KMS-11 (cell line): ENCODE measurements around the gene KIZ.

Experiments used
- H2AFZ ChIP-seq: fragments of 200-600 bp; sonication (generic); 2 replicates; pipeline ENCODE4 v1.6.1; 2016; ENCODE audit warnings: antibody characterized with exemption, mixed run types, low read depth
- H3K27ac ChIP-seq: fragments of 200-600 bp; sonication (generic); 2 replicates; pipeline ENCODE4 v1.6.1; 2016; ENCODE audit warnings: mild to moderate bottlenecking, mixed run types
- H3K27me3 ChIP-seq: fragments of 200-600 bp; sonication (generic); 2 replicates; pipeline ENCODE4 v1.6.1; 2017; ENCODE audit warnings: mild to moderate bottlenecking, low read depth, mixed run types, moderate library complexity; ENCODE audit not compliant: insufficient read depth
- H3K36me3 ChIP-seq: fragments of 200-600 bp; sonication (generic); 2 replicates; pipeline ENCODE4 v1.6.1; 2017; ENCODE audit warnings: mild to moderate bottlenecking, mixed run types; ENCODE audit not compliant: insufficient read depth
- H3K4me1 ChIP-seq: fragments of 200-600 bp; sonication (generic); 2 replicates; pipeline ENCODE4 v1.6.1; 2016; ENCODE audit warnings: mild to moderate bottlenecking, low read depth, mixed run types; ENCODE audit not compliant: poor library complexity, severe bottlenecking
- H3K4me2 ChIP-seq: fragments of 200-600 bp; sonication (generic); 2 replicates; pipeline ENCODE4 v1.7.0; 2016; ENCODE audit warnings: mild to moderate bottlenecking, mixed run types
- H3K4me3 ChIP-seq: fragments of 200-600 bp; sonication (generic); IDR thresholded peaks from 2 replicates; pipeline ENCODE4 v1.6.1; 2017; ENCODE audit warnings: low read depth, low read length, mixed read lengths; ENCODE audit not compliant: insufficient read depth
- H3K79me2 ChIP-seq: fragments of 200-600 bp; sonication (generic); 2 replicates; pipeline ENCODE4 v1.6.1; 2016; ENCODE audit warnings: low read depth, mixed run types; ENCODE audit not compliant: insufficient read depth
- H3K9ac ChIP-seq: fragments of 200-600 bp; sonication (generic); 2 replicates; pipeline ENCODE4 v1.6.1; 2016; ENCODE audit warnings: mild to moderate bottlenecking, mixed run types
- H4K20me1 ChIP-seq: fragments of 200-600 bp; sonication (generic); 2 replicates; pipeline ENCODE4 v1.6.1; 2016; ENCODE audit warnings: mild to moderate bottlenecking, mixed run types; ENCODE audit not compliant: insufficient read depth
- TF ChIP-seq, protein P1 (sequence below): fragments of 200-600 bp; sonication (generic); conservative IDR thresholded peaks from 2 replicates; pipeline ENCODE4 v1.6.1; 2017; ENCODE audit warnings: low read depth, mild to moderate bottlenecking, antibody characterized with exemption, low read length, moderate library complexity, mixed read lengths

Gene KIZ

DNA sequence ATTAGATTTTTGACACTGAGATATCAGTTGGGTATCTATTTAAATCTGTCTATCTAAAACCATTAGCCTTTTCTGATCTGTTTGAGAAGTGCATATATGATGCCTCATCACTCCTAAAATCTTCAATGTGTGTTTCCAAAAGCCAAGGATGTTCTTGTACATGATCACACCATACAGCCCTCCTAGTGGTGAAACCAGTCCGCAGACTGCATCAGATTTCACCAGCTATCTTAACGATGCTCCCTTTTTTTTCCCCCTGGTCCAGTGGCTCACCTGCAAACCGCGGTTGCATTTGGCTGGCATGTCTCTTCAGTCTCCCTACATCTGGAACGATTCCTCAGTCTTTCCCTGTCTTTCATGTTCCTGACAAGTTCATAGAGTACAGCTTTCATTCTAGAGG, 4.0 kb downstream of the KIZ start:
- Histone ChIP-seq H3K27me3 (no peaks in the 10 kb centered on the region), H4K20me1 (no peaks in the 10 kb centered on the region), H3K4me3 (no peak overlapping the region), H3K27ac (no peak overlapping the region), H3K79me2 (no peaks in the 10 kb centered on the region), H3K4me1 (peaks cover 2% of the 10 kb centered on the region), H3K9ac (no peak overlapping the region), H3K4me2 (no peak overlapping the region), H2AFZ (no peak overlapping the region), H3K36me3 (no peaks in the 10 kb centered on the region)
- TF ChIP-seq, protein P1, sequence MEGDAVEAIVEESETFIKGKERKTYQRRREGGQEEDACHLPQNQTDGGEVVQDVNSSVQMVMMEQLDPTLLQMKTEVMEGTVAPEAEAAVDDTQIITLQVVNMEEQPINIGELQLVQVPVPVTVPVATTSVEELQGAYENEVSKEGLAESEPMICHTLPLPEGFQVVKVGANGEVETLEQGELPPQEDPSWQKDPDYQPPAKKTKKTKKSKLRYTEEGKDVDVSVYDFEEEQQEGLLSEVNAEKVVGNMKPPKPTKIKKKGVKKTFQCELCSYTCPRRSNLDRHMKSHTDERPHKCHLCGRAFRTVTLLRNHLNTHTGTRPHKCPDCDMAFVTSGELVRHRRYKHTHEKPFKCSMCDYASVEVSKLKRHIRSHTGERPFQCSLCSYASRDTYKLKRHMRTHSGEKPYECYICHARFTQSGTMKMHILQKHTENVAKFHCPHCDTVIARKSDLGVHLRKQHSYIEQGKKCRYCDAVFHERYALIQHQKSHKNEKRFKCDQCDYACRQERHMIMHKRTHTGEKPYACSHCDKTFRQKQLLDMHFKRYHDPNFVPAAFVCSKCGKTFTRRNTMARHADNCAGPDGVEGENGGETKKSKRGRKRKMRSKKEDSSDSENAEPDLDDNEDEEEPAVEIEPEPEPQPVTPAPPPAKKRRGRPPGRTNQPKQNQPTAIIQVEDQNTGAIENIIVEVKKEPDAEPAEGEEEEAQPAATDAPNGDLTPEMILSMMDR = no peak

DNA sequence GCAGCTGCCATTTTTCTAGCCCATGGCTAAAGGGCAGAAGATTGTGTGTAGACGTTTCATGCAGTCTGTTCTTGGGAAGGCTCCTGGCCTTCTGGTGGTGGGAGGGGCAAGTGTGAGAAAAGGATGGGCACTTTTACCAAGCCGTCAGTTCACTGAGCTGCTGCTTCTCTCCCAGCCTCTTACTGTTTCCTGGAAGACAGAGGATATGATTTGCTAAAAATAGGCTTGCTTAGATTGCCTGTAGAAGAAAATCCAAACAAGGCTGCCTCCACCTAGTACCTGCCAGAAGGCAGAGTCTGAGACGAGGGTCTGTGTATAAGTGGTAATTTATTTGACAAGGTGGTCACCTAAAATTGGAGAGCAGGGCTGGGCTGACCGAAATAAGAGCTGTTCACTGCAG, 7.5 kb downstream of the KIZ start:
- H3K9ac ChIP-seq = no peak overlapping the region
- H3K79me2 ChIP-seq = no peaks in the 10 kb centered on the region
- no peak overlapping the region for H3K4me3 ChIP-seq
- TF ChIP-seq, protein P1 = no peak
- no peaks in the 10 kb centered on the region for H3K27me3 ChIP-seq
- no peaks in the 10 kb centered on the region for H3K4me1 ChIP-seq
- no peak overlapping the region for H3K27ac ChIP-seq
- H4K20me1 ChIP-seq = no peaks in the 10 kb centered on the region
- H2AFZ ChIP-seq = no peak overlapping the region
- H3K36me3 ChIP-seq = no peaks in the 10 kb centered on the region
- H3K4me2 ChIP-seq = no peak overlapping the region

GRCh38 chr20:21133917-21134622, 8.2 kb downstream of the KIZ start:
- TF ChIP-seq, protein P1 = no peak
- Histone ChIP-seq H3K27ac (no peak overlapping the region), H4K20me1 (no peaks in the 10 kb centered on the region), H3K79me2 (no peaks in the 10 kb centered on the region), H3K27me3 (no peaks in the 10 kb centered on the region), H3K4me3 (no peak overlapping the region), H2AFZ (no peak overlapping the region), H3K9ac (no peak overlapping the region), H3K36me3 (no peaks in the 10 kb centered on the region), H3K4me1 (no peaks in the 10 kb centered on the region), H3K4me2 (no peak overlapping the region)

DNA sequence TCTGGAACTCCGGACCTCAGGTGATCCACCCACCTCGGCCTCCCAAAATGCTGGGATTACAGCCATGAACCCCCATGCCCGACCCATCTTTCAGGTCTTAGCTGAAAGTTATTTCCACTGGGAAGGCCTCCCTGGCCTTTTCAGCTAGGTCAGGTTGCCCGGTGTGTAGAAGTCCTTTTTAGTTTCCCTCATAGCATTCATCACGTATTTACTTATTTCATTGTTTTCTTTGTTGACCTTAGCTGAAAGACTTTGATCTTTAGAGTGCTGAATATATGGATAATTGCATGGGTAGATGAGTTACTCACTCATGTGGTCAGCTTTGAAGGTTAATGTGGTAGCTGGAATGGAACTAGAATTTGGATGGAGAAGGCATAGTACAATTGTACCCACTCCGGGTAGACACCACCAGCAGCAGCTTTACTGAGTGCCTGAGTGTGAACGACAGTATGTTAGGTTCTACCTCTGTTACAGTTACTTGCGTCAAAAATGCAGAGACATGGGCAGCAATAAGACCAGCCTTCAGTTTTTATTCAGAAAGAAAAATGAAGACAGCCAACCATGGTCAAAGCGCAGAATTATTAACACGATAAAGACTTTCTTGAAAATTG, 9.1 kb downstream of the KIZ start:
- H3K4me1 ChIP-seq = no peaks in the 10 kb centered on the region
- H3K27me3 ChIP-seq = no peaks in the 10 kb centered on the region
- no peaks in the 10 kb centered on the region for H3K79me2 ChIP-seq
- no peaks in the 10 kb centered on the region for H4K20me1 ChIP-seq
- H3K4me3 ChIP-seq = no peak overlapping the region
- no peak overlapping the region for H2AFZ ChIP-seq
- H3K27ac ChIP-seq = no peak overlapping the region
- H3K9ac ChIP-seq = no peak overlapping the region
- H3K4me2 ChIP-seq = no peak overlapping the region
- no peaks in the 10 kb centered on the region for H3K36me3 ChIP-seq
- TF ChIP-seq, protein P1 = no peak
